PC-9 (cell line): ENCODE data around the gene FMO5. TPM values are rescaled to one million over a fixed set of nuclear protein-coding genes. Genes with fewer than 3 reads are reported as not detected.

Source experiments
- BruUV-seq: library from RNA; stranded (reverse); fragments of 400-500 nt; replicated peaks from 2 replicates; lab custom pipeline; 2021; lab: Mats Ljungman, UMichigan
- CTCF ChIA-PET: fragments of 300-600 bp; sonication (Branson Sonifier 250); formaldehyde crosslinking; loops from one replicate; lab custom pipeline; 2022; ENCODE audit warnings: antibody characterized with exemption; lab: Charles Lee
- POLR2A ChIA-PET: fragments of 300-600 bp; sonication (Branson Sonifier 250); formaldehyde crosslinking; loops from one replicate; lab custom pipeline; 2022; ENCODE audit warnings: antibody characterized with exemption; ENCODE audit not compliant: unreplicated experiment; lab: Charles Lee
- DNase-seq, 2 experiments: peaks; one replicate each; pipeline versions ENCODE4 v3.0.0 to v3.0.0-alpha.2; 2015 to 2022; ENCODE audit warnings: mixed read lengths in 1 of 2
- H2AFZ ChIP-seq: fragments of 200-600 bp; sonication (generic); 2 replicates; pipeline ENCODE4 v1.8.1; 2017; ENCODE audit warnings: antibody characterized with exemption
- H3F3A ChIP-seq: fragments of 200-600 bp; sonication (generic); 2 replicates; pipeline ENCODE4 v1.8.1; 2017; ENCODE audit warnings: antibody characterized with exemption, mild to moderate bottlenecking, low read depth; ENCODE audit not compliant: insufficient read depth
- H3K27ac ChIP-seq: fragments of 200-600 bp; sonication (generic); 2 replicates; pipeline ENCODE4 v1.6.1; 2016; ENCODE audit warnings: mixed run types
- H3K27me3 ChIP-seq: fragments of 200-600 bp; sonication (generic); 2 replicates; pipeline ENCODE4 v1.6.1; 2016; ENCODE audit warnings: low read depth, mixed run types; ENCODE audit not compliant: insufficient read depth
- H3K36me3 ChIP-seq: fragments of 200-600 bp; sonication (generic); 2 replicates; pipeline ENCODE4 v1.6.1; 2016; ENCODE audit warnings: low read depth, mixed run types
- H3K4me1 ChIP-seq: fragments of 200-600 bp; sonication (generic); replicated peaks from 2 replicates; pipeline ENCODE4 v1.6.1; 2016; ENCODE audit warnings: mixed run types; ENCODE audit not compliant: insufficient read depth
- H3K4me2 ChIP-seq: fragments of 200-600 bp; sonication (generic); 2 replicates; pipeline ENCODE4 v1.6.1; 2017; ENCODE audit warnings: mixed run types
- H3K4me3 ChIP-seq: fragments of 200-600 bp; sonication (generic); 2 replicates; pipeline ENCODE4 v1.6.1; 2016; ENCODE audit warnings: mixed run types
- H3K79me2 ChIP-seq: fragments of 200-600 bp; sonication (generic); 2 replicates; pipeline ENCODE4 v1.6.1; 2017; ENCODE audit warnings: low read depth, mixed run types
- H3K9me2 ChIP-seq: fragments of 200-600 bp; sonication (generic); 2 replicates; pipeline ENCODE4 v1.8.1; 2017; ENCODE audit warnings: mild to moderate bottlenecking; ENCODE audit not compliant: insufficient read depth
- H3K9me3 ChIP-seq: fragments of 200-600 bp; sonication (generic); 2 replicates; pipeline ENCODE4 v1.8.1; 2016; ENCODE audit warnings: low read depth; ENCODE audit not compliant: insufficient read depth
- H4K20me1 ChIP-seq: fragments of 200-600 bp; sonication (generic); 2 replicates; pipeline ENCODE4 v1.8.1; 2017; ENCODE audit not compliant: insufficient read depth
- EZH2 ChIP-seq: fragments of 200-600 bp; sonication (generic); IDR thresholded peaks from 2 replicates; pipeline ENCODE4 v1.8.0; 2017; ENCODE audit warnings: antibody characterized with exemption, low read depth
- intact Hi-C: fragments of 100-400 bp; cut with micrococcal nuclease; formaldehyde crosslinking; loops from one replicate; pipeline ENCODE4 v1.10.0; 2022; ENCODE audit not compliant: unreplicated experiment
- total RNA-seq: library from RNA; stranded (reverse); gene quantifications from 2 replicates; pipeline ENCODE4 v1.2.3, GENCODE V29; 2021
- TF ChIP-seq, protein P1 (sequence below): fragments of 200-600 bp; sonication (generic); conservative IDR thresholded peaks from 2 replicates; pipeline ENCODE4 v1.6.1; 2017; ENCODE audit warnings: mixed run types, antibody characterized with exemption, mild to moderate bottlenecking, moderate library complexity

Gene FMO5
- total RNA-seq, 1 experiment from 2014 or later = 1.3 TPM

- H3F3A ChIP-seq = no peaks in the 10 kb centered on the region
- no peak overlapping the region for H2AFZ ChIP-seq
- H3K27me3 ChIP-seq = no peaks in the 10 kb centered on the region
- TF ChIP-seq, protein P1, sequence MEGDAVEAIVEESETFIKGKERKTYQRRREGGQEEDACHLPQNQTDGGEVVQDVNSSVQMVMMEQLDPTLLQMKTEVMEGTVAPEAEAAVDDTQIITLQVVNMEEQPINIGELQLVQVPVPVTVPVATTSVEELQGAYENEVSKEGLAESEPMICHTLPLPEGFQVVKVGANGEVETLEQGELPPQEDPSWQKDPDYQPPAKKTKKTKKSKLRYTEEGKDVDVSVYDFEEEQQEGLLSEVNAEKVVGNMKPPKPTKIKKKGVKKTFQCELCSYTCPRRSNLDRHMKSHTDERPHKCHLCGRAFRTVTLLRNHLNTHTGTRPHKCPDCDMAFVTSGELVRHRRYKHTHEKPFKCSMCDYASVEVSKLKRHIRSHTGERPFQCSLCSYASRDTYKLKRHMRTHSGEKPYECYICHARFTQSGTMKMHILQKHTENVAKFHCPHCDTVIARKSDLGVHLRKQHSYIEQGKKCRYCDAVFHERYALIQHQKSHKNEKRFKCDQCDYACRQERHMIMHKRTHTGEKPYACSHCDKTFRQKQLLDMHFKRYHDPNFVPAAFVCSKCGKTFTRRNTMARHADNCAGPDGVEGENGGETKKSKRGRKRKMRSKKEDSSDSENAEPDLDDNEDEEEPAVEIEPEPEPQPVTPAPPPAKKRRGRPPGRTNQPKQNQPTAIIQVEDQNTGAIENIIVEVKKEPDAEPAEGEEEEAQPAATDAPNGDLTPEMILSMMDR = no peak
- no peak for TF ChIP-seq EZH2
- ChIA-PET POLR2A (no interaction called here), CTCF (no interaction called here)
- H3K4me1 ChIP-seq = no peaks in the 10 kb centered on the region
- H3K4me3 ChIP-seq = no peak overlapping the region
- BruUV-seq = no TSS peak
- H3K9me3 ChIP-seq = no peaks in the 10 kb centered on the region
- no peak overlapping the region for H3K4me2 ChIP-seq
- intact Hi-C loops = no loop called here
- no peak for DNase-seq
- H3K79me2 ChIP-seq = no peaks in the 10 kb centered on the region
- no peaks in the 10 kb centered on the region for H3K9me2 ChIP-seq
- peaks cover 19% of the 10 kb centered on the region; the same call in 1 of the 2 replicates for H3K36me3 ChIP-seq
- no peak overlapping the region for H3K27ac ChIP-seq
- no peaks in the 10 kb centered on the region for H4K20me1 ChIP-seq
Measured at GRCh38 chr1:147266381-147266780, 41.2 kb upstream of the FMO5 start.

DNA sequence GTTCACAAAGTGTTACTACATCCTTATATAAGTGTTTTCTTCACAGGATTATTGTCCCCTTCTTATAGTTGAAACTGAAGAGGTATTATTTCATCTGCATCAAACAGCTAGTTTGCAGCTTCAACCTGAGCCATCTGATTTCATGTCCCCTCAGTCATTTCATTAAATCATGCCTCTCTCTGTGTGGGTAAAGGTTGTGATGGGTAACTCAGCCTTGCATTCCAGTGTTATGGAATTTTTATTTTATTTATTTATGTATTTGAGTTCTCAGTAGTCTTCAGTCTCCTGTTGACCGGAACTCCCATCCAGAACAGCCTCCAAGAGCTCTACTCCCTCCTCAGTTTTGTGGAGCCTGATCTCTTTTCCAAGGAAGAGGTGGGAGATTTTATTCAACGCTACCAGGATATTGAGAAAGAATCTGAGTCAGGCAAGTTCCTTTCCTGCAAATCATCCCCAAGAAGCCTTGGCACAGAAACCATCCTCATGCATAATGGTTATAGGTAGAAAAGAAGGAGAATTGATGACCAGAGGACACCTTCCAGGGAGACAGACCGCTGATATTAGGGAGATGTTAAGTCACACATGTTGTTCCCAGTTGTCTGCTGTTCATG is 39.1 kb upstream of the FMO5 start:
- Histone ChIP-seq H3K36me3 (peaks cover 25% of the 10 kb centered on the region; the same call in 1 of the 2 replicates), H3K4me3 (no peak overlapping the region), H3K79me2 (no peaks in the 10 kb centered on the region), H3K27me3 (no peaks in the 10 kb centered on the region), H3F3A (no peaks in the 10 kb centered on the region), H3K4me1 (no peaks in the 10 kb centered on the region), H2AFZ (no peak overlapping the region), H3K4me2 (no peak overlapping the region), H3K9me2 (no peaks in the 10 kb centered on the region), H3K27ac (no peak overlapping the region), H4K20me1 (no peaks in the 10 kb centered on the region), H3K9me3 (no peaks in the 10 kb centered on the region)
- ChIA-PET POLR2A (no interaction called here), CTCF (no interaction called here)
- no TSS peak for BruUV-seq
- TF ChIP-seq, protein P1 = no peak
- TF ChIP-seq EZH2 = no peak
- intact Hi-C loops = no loop called here
- no peak for DNase-seq

DNA sequence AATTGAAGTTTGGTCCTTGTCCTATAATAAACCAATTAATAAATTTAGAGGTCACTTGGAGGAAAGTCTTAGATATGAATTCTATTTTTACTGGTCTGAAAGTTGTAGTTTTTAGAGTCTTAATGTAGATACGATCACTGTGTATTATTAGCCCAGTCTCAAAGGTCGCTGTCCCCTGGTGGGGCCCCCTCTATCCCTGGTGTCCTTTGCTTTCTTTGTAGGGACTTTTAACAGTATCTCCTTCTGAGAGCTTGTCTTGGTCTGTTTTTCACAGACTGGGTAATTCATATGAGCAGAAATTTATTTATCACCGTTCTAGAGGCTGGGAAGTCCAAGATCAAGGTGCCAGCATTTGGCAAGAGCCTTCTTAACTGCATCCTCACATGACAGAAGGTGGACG is 35.8 kb upstream of the FMO5 start:
- no peaks in the 10 kb centered on the region for H3K9me3 ChIP-seq
- no peaks in the 10 kb centered on the region for H3K27me3 ChIP-seq
- no TSS peak for BruUV-seq
- H3K27ac ChIP-seq = no peak overlapping the region
- no peaks in the 10 kb centered on the region for H3K79me2 ChIP-seq
- no peaks in the 10 kb centered on the region for H4K20me1 ChIP-seq
- no peak overlapping the region for H2AFZ ChIP-seq
- no peak overlapping the region for H3K4me2 ChIP-seq
- H3K9me2 ChIP-seq = no peaks in the 10 kb centered on the region
- DNase-seq = no peak
- TF ChIP-seq, protein P1 = no peak
- TF ChIP-seq EZH2 = no peak
- H3K4me3 ChIP-seq = no peak overlapping the region
- intact Hi-C loops = no loop called here
- no peaks in the 10 kb centered on the region for H3K4me1 ChIP-seq
- peaks cover 15% of the 10 kb centered on the region; the same call in 1 of the 2 replicates for H3K36me3 ChIP-seq
- POLR2A ChIA-PET = no interaction called here
- H3F3A ChIP-seq = no peaks in the 10 kb centered on the region
- CTCF ChIA-PET = no interaction called here
